Vagina (tissue), 2 donors: ENCODE measurements around the gene ZNF501. TPM values are rescaled to one million over a fixed set of nuclear protein-coding genes. Genes with fewer than 3 reads are reported as not detected.
A peak's percentile ranks its signal among the peaks of the same experiment; 100 is the strongest.

Experiments
- DNase-seq, 2 donors: peaks; one replicate each; pipeline ENCODE4 v3.0.0-alpha.2; 2017; ENCODE audit errors: extremely low spot score in 2 of 2
- H3K27ac ChIP-seq: fragments of 200-600 bp; sonication (generic); one replicate; pipeline ENCODE4 v1.5.1; 2019
- H3K27me3 ChIP-seq: fragments of 200-600 bp; sonication (generic); one replicate; pipeline ENCODE4 v1.5.1; 2019
- H3K36me3 ChIP-seq, 2 donors: fragments of 200-600 bp; sonication (generic); one replicate each; pipeline ENCODE4 v1.5.1; 2017 to 2019
- H3K4me1 ChIP-seq: fragments of 200-600 bp; sonication (generic); one replicate; pipeline ENCODE4 v1.5.1; 2019
- H3K4me3 ChIP-seq, 2 donors: fragments of 200-600 bp; sonication (generic); 1 replicate in 1 of 2; 2 replicates in 1 of 2; pipeline ENCODE4 v1.5.1; 2016 to 2019
- H3K9me3 ChIP-seq: fragments of 200-600 bp; sonication (generic); one replicate; pipeline ENCODE4 v1.5.1; 2019
- CTCF ChIP-seq, 3 experiments: fragments of 450-650 bp in 2 of 3; fragments of 200-600 bp in 1 of 3; sonication (generic) in 1 of 3; IDR thresholded peaks; one replicate each; pipeline ENCODE4 v1.5.1; 2017 to 2019; ENCODE audit warnings: antibody characterized with exemption in 3 of 3, mild to moderate bottlenecking in 2 of 3, moderate library complexity in 2 of 3
- POLR2A ChIP-seq, 2 donors: fragments of 450-650 bp; IDR thresholded peaks; one replicate each; pipeline ENCODE4 v1.6.1; 2017; ENCODE audit warnings: antibody characterized with exemption in 2 of 2, mild to moderate bottlenecking in 2 of 2, moderate library complexity in 2 of 2
- POLR2AphosphoS5 ChIP-seq, 2 donors: sonication (generic); formaldehyde crosslinking; IDR thresholded peaks; one replicate each; pipeline ENCODE4 v1.9.0; 2017; ENCODE audit warnings: antibody characterized with exemption in 2 of 2, mild to moderate bottlenecking in 2 of 2, low read depth in 1 of 2; ENCODE audit not compliant: insufficient read depth in 1 of 2
- intact Hi-C: fragments of 100-400 bp; cut with DNase I; formaldehyde crosslinking; loops from one replicate; pipeline ENCODE4 v1.15.1; 2023
- total RNA-seq: library from RNA; depleted of rRNA; stranded (reverse); fragments of >200 nt; gene quantifications from one replicate; pipeline ENCODE4 v1.2.3, GENCODE V29; 2016

Gene ZNF501
- total RNA-seq, 1 donor from 2014 or later = 2.7 TPM

- H3K36me3 ChIP-seq = peaks cover 0 to 6% of the 10 kb centered on the region in 2 donors
- TF ChIP-seq POLR2A (IDR thresholded peaks at IDR 0.05) (no peak), CTCF (IDR thresholded peaks at IDR 0.05) (no peak), POLR2AphosphoS5 (IDR thresholded peaks at IDR 0.05; ENCODE audit: insufficient read depth in 1 of 2, low read depth in 1 of 2) (no peak)
- H3K4me1 ChIP-seq = peaks cover 15% of the 10 kb centered on the region
- H3K27ac ChIP-seq = peak overlapping the region; percentile 68
- H3K27me3 ChIP-seq = no peaks in the 10 kb centered on the region
- H3K9me3 ChIP-seq = no peaks in the 10 kb centered on the region
- no peak for DNase-seq
- intact Hi-C loops = no loop called here
- peak overlapping the region; percentile 71 to 80 for H3K4me3 ChIP-seq
These were observed 31.6 kb downstream of the ZNF501 start for GRCh38 chr3:44761101-44761423.

- Histone ChIP-seq H3K36me3 (peaks cover 0 to 6% of the 10 kb centered on the region in 2 donors), H3K9me3 (no peaks in the 10 kb centered on the region), H3K27ac (peak within 1 kb of the TSS; percentile 68), H3K27me3 (no peaks in the 10 kb centered on the region), H3K4me1 (peaks cover 15% of the 10 kb centered on the region), H3K4me3 (peak within 1 kb of the TSS; percentile 71 to 80)
- intact Hi-C loops = no loop called here
- TF ChIP-seq POLR2AphosphoS5 (IDR thresholded peaks at IDR 0.05; ENCODE audit: insufficient read depth in 1 of 2, low read depth in 1 of 2) (peak; percentile 90 to 92), POLR2A (IDR thresholded peaks at IDR 0.05) (no peak)
- peak in 1 of 2 donors; percentile 96 for DNase-seq
These were observed 32.2 kb downstream of the ZNF501 start, which contains the start of the genes KIAA1143 and KIF15 for GRCh38 chr3:44761424-44762169. KIAA1143 (minus strand) TSS chr3:44761619; CDS start chr3:44761602, 17 bp downstream. KIF15 (plus strand) TSS chr3:44761794; CDS start chr3:44761866, 72 bp downstream.

GRCh38 chr3:44762170-44762677, 32.8 kb downstream of the ZNF501 start:
- no peaks in the 10 kb centered on the region for H3K9me3 ChIP-seq
- no peak overlapping the region for H3K27ac ChIP-seq
- H3K36me3 ChIP-seq = peaks cover 0 to 6% of the 10 kb centered on the region in 2 donors
- intact Hi-C loops = no loop called here
- no peak for DNase-seq
- peak overlapping the region; percentile 71 to 80 for H3K4me3 ChIP-seq
- no peaks in the 10 kb centered on the region for H3K27me3 ChIP-seq
- H3K4me1 ChIP-seq = peaks cover 15% of the 10 kb centered on the region
- TF ChIP-seq POLR2A (IDR thresholded peaks at IDR 0.05) (no peak), POLR2AphosphoS5 (IDR thresholded peaks at IDR 0.05; ENCODE audit: insufficient read depth in 1 of 2, low read depth in 1 of 2) (no peak), CTCF (IDR thresholded peaks at IDR 0.05) (no peak)

- Histone ChIP-seq H3K36me3 (peaks cover 0 to 6% of the 10 kb centered on the region in 2 donors), H3K4me1 (peaks cover 15% of the 10 kb centered on the region), H3K27ac (no peak overlapping the region), H3K27me3 (no peaks in the 10 kb centered on the region), H3K9me3 (no peaks in the 10 kb centered on the region), H3K4me3 (no peak overlapping the region)
- TF ChIP-seq POLR2AphosphoS5 (IDR thresholded peaks at IDR 0.05; ENCODE audit: insufficient read depth in 1 of 2, low read depth in 1 of 2) = no peak
- TF ChIP-seq CTCF (IDR thresholded peaks at IDR 0.05) = no peak
- TF ChIP-seq POLR2A (IDR thresholded peaks at IDR 0.05) = no peak
- DNase-seq = no peak
- intact Hi-C loops = no loop called here
These were observed 33.3 kb downstream of the ZNF501 start for GRCh38 chr3:44762690-44763089.

GRCh38 chr3:44764248-44764647, 34.8 kb downstream of the ZNF501 start:
- no peak for DNase-seq
- no peaks in the 10 kb centered on the region for H3K27me3 ChIP-seq
- no peaks in the 10 kb centered on the region for H3K9me3 ChIP-seq
- peaks cover 15% of the 10 kb centered on the region for H3K4me1 ChIP-seq
- H3K27ac ChIP-seq = no peak overlapping the region
- no peaks in the 10 kb centered on the region for H3K36me3 ChIP-seq
- no peak overlapping the region for H3K4me3 ChIP-seq
- no peak for TF ChIP-seq POLR2AphosphoS5 (IDR thresholded peaks at IDR 0.05; ENCODE audit: insufficient read depth in 1 of 2, low read depth in 1 of 2)
- no peak for TF ChIP-seq POLR2A (IDR thresholded peaks at IDR 0.05)
- no peak for TF ChIP-seq CTCF (IDR thresholded peaks at IDR 0.05)
- intact Hi-C loops = no loop called here
